HG03103 (cell line): ENCODE results near the gene KRTAP17-1.
"Not testable (repeated sequence)": the region's sequence is repeated elsewhere in the genome, so short reads cannot be mapped to it uniquely, and the experiment has no call there.

Experiments used
- ATAC-seq: cut with Tn5 transposase; IDR thresholded peaks from one replicate; pipeline ENCODE4 v1.9.1; 2021; ENCODE audit warnings: low read depth; ENCODE audit not compliant: unreplicated experiment

The KRTAP17-1 gene

GRCh38 chr17:41315204-41315794 lies at the start of gene KRTAP17-1:
TSS of gene KRTAP17-1 (minus strand) at chr17:41315710. CDS start at chr17:41315650, 60 bp downstream.
- no peak for ATAC-seq

GRCh38 chr17:41363881-41364280 lies 48.4 kb upstream of the KRTAP17-1 start:
- ATAC-seq, result no peak

GRCh38 chr17:41360296-41360995 lies 44.9 kb upstream of the KRTAP17-1 start:
- no peak for ATAC-seq

- no peak for ATAC-seq
Measured at GRCh38 chr17:41354536-41354935, 39.0 kb upstream of the KRTAP17-1 start.

GRCh38 chr17:41352597-41353366 lies 37.3 kb upstream of the KRTAP17-1 start:
- ATAC-seq, result no peak

- ATAC-seq, result no peak
Measured at GRCh38 chr17:41351177-41351576, 35.7 kb upstream of the KRTAP17-1 start.

- ATAC-seq, result not testable (repeated sequence)
Measured at GRCh38 chr17:41350381-41350878, 34.9 kb upstream of the KRTAP17-1 start, which contains the start of gene KRT33A. TSS of gene KRT33A (minus strand) at chr17:41350828. CDS start at chr17:41350767, 61 bp downstream.

- ATAC-seq, result no peak
Measured at GRCh38 chr17:41347869-41348760, 32.6 kb upstream of the KRTAP17-1 start.

GRCh38 chr17:41346421-41346820 lies 30.9 kb upstream of the KRTAP17-1 start:
- ATAC-seq, result not testable (repeated sequence)

GRCh38 chr17:41345992-41346391 lies 30.5 kb upstream of the KRTAP17-1 start:
- no peak for ATAC-seq

- ATAC-seq, result no peak
Measured at GRCh38 chr17:41343029-41343428, 27.5 kb upstream of the KRTAP17-1 start.

GRCh38 chr17:41340934-41341861 lies 25.7 kb upstream of the KRTAP17-1 start:
- ATAC-seq, result no peak

- ATAC-seq, result no peak
Measured at GRCh38 chr17:41340494-41340893, 25.0 kb upstream of the KRTAP17-1 start.

- ATAC-seq, result no peak
Measured at GRCh38 chr17:41339571-41340172, 24.2 kb upstream of the KRTAP17-1 start.

- ATAC-seq, result no peak
Measured at GRCh38 chr17:41338961-41339485, 23.5 kb upstream of the KRTAP17-1 start.

GRCh38 chr17:41335747-41336146 lies 20.2 kb upstream of the KRTAP17-1 start:
- ATAC-seq, result no peak

GRCh38 chr17:41334385-41335305 lies 19.1 kb upstream of the KRTAP17-1 start:
- no peak for ATAC-seq
